Activated T-cell treated with anti-CD3 and anti-CD28 coated beads, Interleukin-2, amount 50 U/mL, for 72 hours (primary cell): Measurements from ENCODE around the gene ABI3BP. TPM values are rescaled to one million over a fixed set of nuclear protein-coding genes. Genes with fewer than 3 reads are reported as not detected.

Source experiments
- ATAC-seq, 2 donors: fragments of 150-1000 bp; cut with Tn5 transposase; replicated peaks in 1 of 2; 2 replicates each; pipeline ENCODE4 v1.10.0; 2021; ENCODE audit warnings: moderate library complexity in 2 of 2, mild to moderate bottlenecking in 1 of 2
- DNase-seq, 2 donors: peaks; one replicate each; pipeline ENCODE4 v3.0.0; 2021 to 2022; ENCODE audit warnings: mixed read lengths in 1 of 2
- H3K27ac Mint-ChIP-seq: one replicate; pipeline ENCODE4 v1.8.0; 2022; ENCODE audit warnings: mild to moderate bottlenecking, moderate library complexity, mixed read lengths
- H3K27me3 Mint-ChIP-seq: one replicate; pipeline ENCODE4 v1.8.0; 2022; ENCODE audit warnings: low read depth, mixed read lengths
- H3K36me3 Mint-ChIP-seq, 2 donors: one replicate each; pipeline ENCODE4 v1.8.0; 2022; ENCODE audit warnings: mixed read lengths in 2 of 2, mild to moderate bottlenecking in 1 of 2; ENCODE audit not compliant: insufficient read depth in 2 of 2
- H3K4me1 Mint-ChIP-seq: one replicate; pipeline ENCODE4 v1.8.0; 2022; ENCODE audit warnings: low read depth, mixed read lengths
- H3K4me3 Mint-ChIP-seq, 2 donors: one replicate each; pipeline ENCODE4 v1.8.0; 2022; ENCODE audit warnings: mild to moderate bottlenecking in 2 of 2, mixed read lengths in 2 of 2, moderate library complexity in 2 of 2
- H3K9me3 Mint-ChIP-seq, 2 donors: one replicate each; pipeline ENCODE4 v1.8.0; 2022; ENCODE audit warnings: mixed read lengths in 2 of 2
- total RNA-seq, 2 donors: library from RNA; stranded (reverse); gene quantifications; one replicate each; pipeline ENCODE4 v1.2.3, GENCODE V29; 2022

The ABI3BP gene
- total RNA-seq, 2 donors from 2014 or later = not detected

GRCh38 chr3:100726706-100727105, 266.5 kb downstream of the ABI3BP start:
- peak overlapping the region; percentile 84 for H3K27ac Mint-ChIP-seq
- H3K36me3 Mint-ChIP-seq = peaks cover 6 to 31% of the 10 kb centered on the region in 2 donors
- DNase-seq = no peak
- no peaks in the 10 kb centered on the region for H3K9me3 Mint-ChIP-seq
- H3K4me1 Mint-ChIP-seq = peaks cover 12% of the 10 kb centered on the region
- H3K4me3 Mint-ChIP-seq = no peak overlapping the region
- no peak for ATAC-seq
- H3K27me3 Mint-ChIP-seq = no peaks in the 10 kb centered on the region

GRCh38 chr3:100725935-100726513, 267.2 kb downstream of the ABI3BP start:
- Mint-ChIP-seq H3K27me3 (no peaks in the 10 kb centered on the region), H3K9me3 (no peaks in the 10 kb centered on the region), H3K36me3 (peaks cover 6 to 35% of the 10 kb centered on the region in 2 donors), H3K4me3 (no peak overlapping the region), H3K4me1 (peaks cover 12% of the 10 kb centered on the region), H3K27ac (no peak overlapping the region)
- DNase-seq = no peak
- no peak for ATAC-seq

DNA sequence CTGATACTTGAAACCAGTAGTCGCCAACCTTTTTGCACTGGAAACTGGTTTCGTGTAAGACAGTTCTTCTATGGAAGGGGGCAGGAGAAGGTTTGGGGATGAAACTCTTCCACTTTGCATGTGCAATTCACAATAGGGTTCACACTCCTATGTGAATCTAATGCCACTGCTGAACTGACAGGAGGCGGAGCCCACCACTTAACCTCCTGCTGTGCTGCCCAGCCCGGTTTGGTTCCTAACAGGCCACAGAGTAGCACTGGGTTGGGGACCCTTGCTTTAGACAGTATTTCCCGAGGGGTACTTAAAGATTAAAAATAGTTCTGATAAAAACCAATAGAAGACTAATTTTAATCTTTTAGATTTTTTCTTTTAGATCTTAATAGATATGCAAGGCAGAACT, 272.8 kb downstream of the ABI3BP start:
- ATAC-seq = no peak
- Mint-ChIP-seq H3K4me3 (no peak overlapping the region), H3K27me3 (no peaks in the 10 kb centered on the region), H3K9me3 (no peaks in the 10 kb centered on the region), H3K27ac (no peak overlapping the region), H3K4me1 (peaks cover 35% of the 10 kb centered on the region), H3K36me3 (peaks cover 8 to 48% of the 10 kb centered on the region in 2 donors)
- no peak for DNase-seq

DNA sequence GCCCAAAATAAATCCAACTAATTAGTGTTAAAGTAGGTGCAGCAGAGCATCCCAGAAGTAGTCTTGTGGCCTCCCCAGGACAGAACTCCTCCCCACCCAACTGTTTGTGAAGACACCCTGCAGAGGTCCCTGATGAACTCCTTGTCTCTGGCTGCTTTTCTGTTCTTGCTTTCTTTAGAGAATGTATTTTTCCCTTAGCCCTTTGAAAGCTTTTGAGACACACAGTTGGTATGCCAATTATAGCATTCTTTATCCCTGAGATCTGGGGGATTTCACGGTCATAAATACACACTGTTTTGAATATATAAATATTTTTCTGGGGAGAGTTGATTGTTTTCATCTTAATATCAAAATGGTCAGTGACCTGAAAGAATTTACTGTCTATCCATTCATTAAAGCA, 274.1 kb downstream of the ABI3BP start:
- H3K4me3 Mint-ChIP-seq = no peak overlapping the region
- peaks cover 11 to 56% of the 10 kb centered on the region in 2 donors for H3K36me3 Mint-ChIP-seq
- DNase-seq = no peak
- H3K9me3 Mint-ChIP-seq = no peaks in the 10 kb centered on the region
- H3K4me1 Mint-ChIP-seq = peaks cover 44% of the 10 kb centered on the region
- H3K27ac Mint-ChIP-seq = no peak overlapping the region
- H3K27me3 Mint-ChIP-seq = no peaks in the 10 kb centered on the region
- no peak for ATAC-seq

GRCh38 chr3:100717637-100718487, 275.4 kb downstream of the ABI3BP start:
- Mint-ChIP-seq H3K9me3 (no peaks in the 10 kb centered on the region), H3K27ac (peak overlapping the region; percentile 50), H3K36me3 (peaks cover 13 to 57% of the 10 kb centered on the region in 2 donors), H3K4me1 (peaks cover 55% of the 10 kb centered on the region), H3K27me3 (no peaks in the 10 kb centered on the region), H3K4me3 (no peak overlapping the region)
- no peak for DNase-seq
- no peak for ATAC-seq

DNA sequence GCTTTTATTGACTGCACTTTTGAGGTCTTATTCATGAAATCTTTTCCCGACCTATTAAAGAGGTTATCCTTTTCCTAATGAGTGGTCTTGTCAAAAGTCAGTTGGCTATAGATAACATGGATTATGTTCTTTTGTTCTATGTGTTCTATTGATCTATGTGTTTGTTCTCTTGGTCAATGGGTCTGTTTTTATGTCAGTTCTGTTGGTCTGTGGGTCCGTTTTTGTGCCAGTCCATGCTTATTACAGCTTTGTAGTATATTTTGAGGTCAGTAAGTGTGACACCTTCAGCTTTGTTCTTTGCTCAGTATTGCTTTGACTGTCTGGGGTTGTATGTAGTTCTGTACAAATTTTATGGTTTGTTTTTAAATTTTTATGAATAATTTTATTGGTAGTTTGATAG, 276.2 kb downstream of the ABI3BP start:
- Mint-ChIP-seq H3K36me3 (peaks cover 18 to 60% of the 10 kb centered on the region in 2 donors), H3K9me3 (no peaks in the 10 kb centered on the region), H3K27me3 (no peaks in the 10 kb centered on the region), H3K4me3 (peak overlapping the region in 1 of 2 donors; percentile 16), H3K4me1 (peaks cover 63% of the 10 kb centered on the region), H3K27ac (peak overlapping the region; percentile 41)
- no peak for ATAC-seq
- no peak for DNase-seq

GRCh38 chr3:100715176-100715575, 278.0 kb downstream of the ABI3BP start:
- Mint-ChIP-seq H3K27ac (peak overlapping the region; percentile 66), H3K9me3 (peaks cover 2% of the 10 kb centered on the region in 2 donors), H3K4me3 (no peak overlapping the region), H3K27me3 (no peaks in the 10 kb centered on the region), H3K36me3 (peaks cover 23 to 62% of the 10 kb centered on the region in 2 donors), H3K4me1 (peaks cover 81% of the 10 kb centered on the region)
- peak in 1 of 2 donors; percentile 45 for ATAC-seq
- DNase-seq = no peak

DNA sequence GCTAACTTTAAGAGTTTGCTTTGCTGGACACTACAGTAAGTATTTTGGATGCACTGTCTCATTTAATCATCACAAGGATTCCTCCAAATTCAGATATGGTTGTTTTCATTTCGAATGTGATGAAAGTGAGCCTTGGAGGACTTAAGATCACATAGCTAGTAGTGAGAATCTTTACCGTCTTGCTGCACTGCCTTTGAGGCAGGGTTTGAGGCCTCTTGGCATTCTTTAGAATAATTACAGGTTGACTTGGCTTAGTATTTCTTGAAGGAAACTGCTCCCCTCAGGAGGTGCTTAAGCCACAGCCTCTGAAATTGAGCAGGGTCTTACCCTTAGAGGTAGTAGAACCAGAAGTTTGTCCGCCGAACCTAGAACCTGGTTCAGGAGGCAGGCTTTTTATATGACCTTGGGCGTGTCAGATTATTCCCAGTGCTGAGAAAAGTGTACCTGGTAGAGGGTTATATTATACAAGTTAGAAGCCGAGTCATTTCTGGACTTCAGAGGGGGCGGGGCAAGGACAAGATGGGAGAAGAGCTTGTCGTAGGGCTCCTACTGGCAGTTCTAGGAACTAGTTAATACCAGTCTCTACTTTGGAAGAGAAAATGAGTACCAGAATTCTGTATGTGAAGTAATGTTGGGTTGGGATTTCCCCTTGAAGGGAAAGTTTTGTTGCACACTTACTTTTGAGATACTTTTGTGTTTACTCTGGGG, 282.8 kb downstream of the ABI3BP start:
- Mint-ChIP-seq H3K36me3 (peaks cover 25 to 32% of the 10 kb centered on the region in 2 donors), H3K4me1 (peaks cover 64% of the 10 kb centered on the region)

GRCh38 chr3:100709842-100710260, 283.4 kb downstream of the ABI3BP start:
- ATAC-seq (no peak), DNase-seq (peak; percentile 25 to 46)
- Mint-ChIP-seq H3K4me1 (peaks cover 58% of the 10 kb centered on the region), H3K4me3 (peak overlapping the region; percentile 89 to 99), H3K27ac (peak overlapping the region; percentile 100), H3K9me3 (peaks cover 2 to 7% of the 10 kb centered on the region in 2 donors), H3K27me3 (no peaks in the 10 kb centered on the region), H3K36me3 (peaks cover 22 to 27% of the 10 kb centered on the region in 2 donors)

More for the DNA sequence above, 282.8 kb downstream of the ABI3BP start:
- H3K27ac Mint-ChIP-seq = peak overlapping the region; percentile 88
- H3K27me3 Mint-ChIP-seq = no peaks in the 10 kb centered on the region
- H3K4me3 Mint-ChIP-seq = peak overlapping the region; percentile 89 to 99
- peak; percentile 49 to 54 for ATAC-seq
- DNase-seq = peak; percentile 82 to 83
- H3K9me3 Mint-ChIP-seq = peaks cover 2 to 7% of the 10 kb centered on the region in 2 donors

DNA sequence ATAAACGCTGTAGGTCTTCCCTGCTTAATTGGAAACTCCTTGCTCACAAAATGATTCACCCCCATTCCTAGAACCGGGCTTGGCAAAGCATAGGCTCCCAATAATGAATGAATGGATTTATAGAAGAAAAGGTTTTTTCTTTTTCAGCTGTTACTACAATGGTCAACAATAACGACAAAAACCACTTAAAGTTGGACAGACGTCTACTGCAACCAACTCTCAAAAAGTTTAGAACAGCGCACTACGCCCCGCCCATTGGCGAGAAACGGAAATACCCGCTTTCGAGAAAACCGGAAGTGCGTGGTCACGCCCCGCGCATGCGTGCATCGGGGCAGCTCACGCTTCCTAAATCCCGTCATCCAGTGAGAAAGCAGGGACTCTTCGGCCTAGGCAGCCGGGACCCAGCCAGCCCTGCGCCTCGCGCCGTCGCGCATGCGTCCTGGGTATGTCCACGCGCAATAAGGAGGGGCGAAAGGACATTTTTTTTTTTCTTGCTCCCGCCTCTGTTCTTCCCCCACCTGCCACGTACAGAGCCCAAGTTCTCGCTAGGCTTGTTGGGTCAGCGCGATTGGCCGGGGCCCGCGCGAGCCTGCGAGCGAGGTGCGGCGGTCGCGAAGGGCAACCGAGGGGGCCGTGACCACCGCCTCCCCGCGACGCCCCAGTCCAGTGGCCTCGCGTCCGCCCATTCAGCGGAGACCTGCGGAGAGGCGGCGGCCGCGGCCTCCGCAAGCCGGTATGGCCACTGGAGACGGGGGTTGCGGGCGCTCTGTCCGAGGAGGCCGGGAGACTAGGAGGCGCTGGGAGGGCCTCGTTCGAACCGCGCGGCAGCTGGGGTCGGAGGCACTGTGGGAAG, 284.0 kb downstream of the ABI3BP start, which contains the start of gene TFG:
Gene TFG, plus strand, starts transcription at position 506 of the 853 bp plus-strand sequence. CDS start 4,192 bp downstream, outside the sequence.
- Mint-ChIP-seq H3K9me3 (peaks cover 2 to 7% of the 10 kb centered on the region in 2 donors), H3K36me3 (peaks cover 22 to 24% of the 10 kb centered on the region in 2 donors), H3K27ac (peak within 1 kb of the TSS; percentile 100), H3K4me1 (peaks cover 56% of the 10 kb centered on the region), H3K27me3 (no peaks in the 10 kb centered on the region), H3K4me3 (peak within 1 kb of the TSS; percentile 89 to 99)
- peak; percentile 97 to 98 for DNase-seq
- peak; percentile 93 to 94 for ATAC-seq

DNA sequence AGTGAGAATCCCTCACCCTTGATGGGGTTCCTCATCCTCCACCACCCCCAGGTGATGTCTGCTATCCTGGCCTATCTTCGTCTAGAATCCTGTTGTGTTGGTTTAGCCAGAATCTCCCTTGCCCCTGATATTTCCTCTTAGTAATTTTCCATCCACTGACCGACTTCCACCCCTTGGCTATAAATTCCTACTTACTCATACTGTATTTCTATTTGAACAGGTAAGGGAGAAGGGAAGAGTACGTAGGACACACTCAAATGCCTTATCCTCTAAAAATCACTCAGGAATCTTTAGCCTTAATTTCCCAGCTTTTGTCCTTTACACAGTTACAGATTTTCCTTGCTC, 284.6 kb downstream of the ABI3BP start:
- Mint-ChIP-seq H3K4me3 (peak overlapping the region; percentile 89 to 99), H3K27ac (peak overlapping the region; percentile 100)

DNA sequence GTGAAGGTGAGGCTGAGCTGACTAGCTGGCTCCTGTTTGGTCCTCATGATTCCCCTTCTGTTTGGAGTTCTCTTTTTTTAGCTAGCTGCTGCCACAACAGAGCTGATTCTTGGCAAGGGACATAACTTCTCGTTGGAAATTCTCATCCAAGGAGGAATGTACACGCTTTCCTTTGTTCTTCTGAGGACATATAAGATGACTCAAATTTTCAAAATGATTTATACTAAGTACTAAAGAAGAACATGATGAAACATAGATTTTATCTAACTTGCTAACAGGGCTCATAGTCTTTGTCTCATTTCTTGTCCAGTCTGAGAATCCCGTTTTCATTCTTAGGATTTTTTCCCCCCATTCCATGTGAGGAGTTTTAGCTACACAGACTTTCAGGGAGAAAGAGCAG, 286.9 kb downstream of the ABI3BP start:
- Mint-ChIP-seq H3K9me3 (peaks cover 2 to 7% of the 10 kb centered on the region in 2 donors), H3K4me3 (no peak overlapping the region), H3K4me1 (peaks cover 30% of the 10 kb centered on the region), H3K27ac (no peak overlapping the region), H3K27me3 (peaks cover 6% of the 10 kb centered on the region), H3K36me3 (peaks cover 10 to 12% of the 10 kb centered on the region in 2 donors)
- DNase-seq = no peak
- ATAC-seq = no peak

More for the DNA sequence above, 284.6 kb downstream of the ABI3BP start:
- Mint-ChIP-seq H3K36me3 (peaks cover 20 to 22% of the 10 kb centered on the region in 2 donors), H3K9me3 (peaks cover 2 to 7% of the 10 kb centered on the region in 2 donors), H3K4me1 (peaks cover 51% of the 10 kb centered on the region), H3K27me3 (no peaks in the 10 kb centered on the region)
- ATAC-seq (no peak), DNase-seq (no peak)
